Hepatocyte (in vitro differentiated cells): ENCODE results near the gene MYO1A.

Experiments
- CTCF ChIP-seq: fragments of 200-600 bp; sonication (generic); IDR thresholded peaks from 2 replicates; pipeline ENCODE4 v1.5.1; 2016; ENCODE audit warnings: antibody characterized with exemption, mild to moderate bottlenecking; ENCODE audit not compliant: poor library complexity
- EZH2 ChIP-seq: fragments of 200-600 bp; sonication (generic); IDR thresholded peaks from 2 replicates; pipeline ENCODE4 v1.6.1; 2016; ENCODE audit warnings: antibody characterized with exemption, mild to moderate bottlenecking, borderline replicate concordance
- EZH2phosphoT487 ChIP-seq: fragments of 200-600 bp; sonication (generic); IDR thresholded peaks from one replicate; pipeline ENCODE4 v1.6.1; 2018; ENCODE audit warnings: antibody characterized with exemption, mild to moderate bottlenecking, low read depth, moderate library complexity; ENCODE audit not compliant: unreplicated experiment, severe bottlenecking

GRCh38 chr12:56979628-56980027, 70.3 kb downstream of the MYO1A start:
- TF ChIP-seq CTCF (no peak), EZH2phosphoT487 (no peak), EZH2 (no peak)
